GM12874 (cell line): ENCODE measurements around the gene CIZ1.

Experiments
- TF ChIP-seq, protein P1 (sequence below): IDR thresholded peaks from 2 replicates; pipeline ENCODE4 v1.5.1; 2011; ENCODE audit warnings: low read depth, mild to moderate bottlenecking, control low read depth, low read length, moderate library complexity; ENCODE audit not compliant: insufficient read depth

CIZ1 gene

GRCh38 chr9:128166169-128166568 is 25.2 kb downstream of the CIZ1 start:
- TF ChIP-seq, protein P1, sequence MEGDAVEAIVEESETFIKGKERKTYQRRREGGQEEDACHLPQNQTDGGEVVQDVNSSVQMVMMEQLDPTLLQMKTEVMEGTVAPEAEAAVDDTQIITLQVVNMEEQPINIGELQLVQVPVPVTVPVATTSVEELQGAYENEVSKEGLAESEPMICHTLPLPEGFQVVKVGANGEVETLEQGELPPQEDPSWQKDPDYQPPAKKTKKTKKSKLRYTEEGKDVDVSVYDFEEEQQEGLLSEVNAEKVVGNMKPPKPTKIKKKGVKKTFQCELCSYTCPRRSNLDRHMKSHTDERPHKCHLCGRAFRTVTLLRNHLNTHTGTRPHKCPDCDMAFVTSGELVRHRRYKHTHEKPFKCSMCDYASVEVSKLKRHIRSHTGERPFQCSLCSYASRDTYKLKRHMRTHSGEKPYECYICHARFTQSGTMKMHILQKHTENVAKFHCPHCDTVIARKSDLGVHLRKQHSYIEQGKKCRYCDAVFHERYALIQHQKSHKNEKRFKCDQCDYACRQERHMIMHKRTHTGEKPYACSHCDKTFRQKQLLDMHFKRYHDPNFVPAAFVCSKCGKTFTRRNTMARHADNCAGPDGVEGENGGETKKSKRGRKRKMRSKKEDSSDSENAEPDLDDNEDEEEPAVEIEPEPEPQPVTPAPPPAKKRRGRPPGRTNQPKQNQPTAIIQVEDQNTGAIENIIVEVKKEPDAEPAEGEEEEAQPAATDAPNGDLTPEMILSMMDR = no peak

DNA sequence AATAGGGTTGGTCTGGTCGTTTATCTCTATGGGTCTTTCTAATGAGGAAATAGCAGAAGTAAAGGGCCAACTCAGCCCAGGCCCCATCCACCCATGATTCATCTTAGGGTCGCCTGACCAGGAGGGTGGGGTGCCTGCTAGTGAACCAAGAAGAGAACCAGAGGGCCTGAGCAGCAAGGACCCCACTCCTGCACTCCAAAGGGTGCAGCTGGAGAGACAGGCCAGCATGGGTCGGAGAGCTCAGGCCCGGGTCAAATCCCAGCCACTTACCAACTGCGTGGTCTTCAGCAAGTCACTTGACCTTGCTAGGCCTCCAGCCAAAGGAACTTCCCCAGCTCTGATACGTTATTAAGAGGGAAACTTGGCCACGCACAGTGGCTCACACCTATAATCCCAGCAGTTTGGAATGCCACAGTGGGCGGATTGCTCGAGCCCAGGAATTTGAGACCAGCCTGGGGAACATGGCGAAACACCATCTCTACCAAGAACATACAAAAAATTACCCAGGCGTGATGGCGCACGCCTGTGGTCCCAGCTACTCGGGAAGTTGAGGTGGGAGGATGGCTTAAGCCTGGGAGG is 27.0 kb downstream of the CIZ1 start:
- TF ChIP-seq, protein P1 = no peak

GRCh38 chr9:128163523-128164306 is 27.7 kb downstream of the CIZ1 start:
- TF ChIP-seq, protein P1 = no peak

- TF ChIP-seq, protein P1 = no peak
Measured at GRCh38 chr9:128163027-128163515, 28.3 kb downstream of the CIZ1 start.

DNA sequence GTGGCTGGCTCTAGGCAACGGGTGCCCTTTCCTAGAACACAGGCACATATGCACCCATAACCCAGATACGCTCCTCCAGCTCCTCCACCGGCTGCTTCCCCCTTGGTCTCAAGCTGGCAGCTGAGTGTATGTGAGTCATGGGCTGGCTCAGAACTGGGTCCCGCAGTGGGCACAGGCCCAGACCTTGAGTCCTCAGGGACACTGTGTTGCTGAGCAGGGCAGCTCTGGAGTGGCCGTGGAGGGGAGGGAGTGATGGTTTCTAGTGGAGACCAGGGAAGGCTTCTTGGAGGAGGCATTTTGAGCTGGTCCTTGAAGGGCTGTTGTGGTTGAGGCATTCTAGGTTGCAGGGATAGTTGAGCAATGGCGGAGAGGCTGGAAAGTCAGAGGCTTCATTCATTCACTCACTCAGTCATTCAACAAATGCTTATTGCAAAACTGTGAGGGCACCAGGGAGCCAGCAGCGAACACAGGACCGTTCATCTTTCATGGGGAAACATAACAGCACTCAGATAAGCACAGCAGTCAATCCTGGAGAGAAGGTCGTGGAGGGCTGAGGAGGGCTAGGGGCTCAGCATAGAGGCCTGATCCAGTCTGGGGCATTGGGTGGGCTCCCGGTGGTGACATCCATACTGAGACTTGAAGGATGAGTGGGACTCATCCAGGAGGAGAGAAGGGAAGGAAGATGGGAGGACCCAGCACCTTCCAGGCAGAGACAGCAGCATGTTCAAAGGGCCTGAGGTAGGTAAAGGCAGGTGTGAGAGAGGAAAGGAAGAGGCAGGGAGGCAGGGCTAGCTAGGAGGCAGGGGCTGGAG is 29.0 kb downstream of the CIZ1 start:
- TF ChIP-seq, protein P1 = no peak

DNA sequence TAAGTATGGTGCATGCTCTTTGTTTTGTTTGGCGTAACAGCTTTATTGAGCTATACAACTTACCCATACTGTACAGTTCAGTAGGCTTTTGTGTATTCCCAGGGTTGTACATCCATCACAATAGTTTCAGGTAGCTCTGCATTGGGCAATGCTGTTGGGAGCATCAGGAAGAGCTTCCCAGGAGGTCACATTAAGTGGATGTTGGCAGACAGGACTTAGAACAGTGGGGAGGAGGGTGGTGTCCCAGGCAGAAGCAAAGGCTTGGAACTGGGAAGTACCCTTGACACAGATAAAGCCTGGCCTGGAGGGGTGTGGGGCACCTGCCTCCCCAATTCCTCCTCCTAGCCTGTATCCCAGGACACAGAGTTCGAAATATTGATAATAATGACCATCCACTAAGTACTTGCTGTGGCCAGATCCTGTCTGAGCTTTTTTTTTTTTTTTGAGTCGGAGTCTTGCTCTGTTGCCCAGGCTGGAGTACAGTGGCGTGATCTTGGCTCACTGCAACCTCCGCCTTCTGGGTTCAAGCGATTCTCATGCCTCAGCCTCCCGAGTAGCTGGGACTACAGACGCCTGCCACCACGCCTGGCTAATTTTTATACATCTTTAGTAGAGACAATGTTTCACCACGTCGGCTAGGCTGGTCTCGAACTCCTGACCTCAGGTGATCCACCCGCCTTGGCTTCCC is 30.0 kb downstream of the CIZ1 start:
- TF ChIP-seq, protein P1 = no peak
